HG03108 (cell line): ENCODE data around the gene SLC4A5.

Source experiments
- ATAC-seq: cut with Tn5 transposase; IDR thresholded peaks from one replicate; pipeline ENCODE4 v1.9.1; 2021; ENCODE audit warnings: moderate library complexity; ENCODE audit not compliant: unreplicated experiment

Gene SLC4A5

DNA sequence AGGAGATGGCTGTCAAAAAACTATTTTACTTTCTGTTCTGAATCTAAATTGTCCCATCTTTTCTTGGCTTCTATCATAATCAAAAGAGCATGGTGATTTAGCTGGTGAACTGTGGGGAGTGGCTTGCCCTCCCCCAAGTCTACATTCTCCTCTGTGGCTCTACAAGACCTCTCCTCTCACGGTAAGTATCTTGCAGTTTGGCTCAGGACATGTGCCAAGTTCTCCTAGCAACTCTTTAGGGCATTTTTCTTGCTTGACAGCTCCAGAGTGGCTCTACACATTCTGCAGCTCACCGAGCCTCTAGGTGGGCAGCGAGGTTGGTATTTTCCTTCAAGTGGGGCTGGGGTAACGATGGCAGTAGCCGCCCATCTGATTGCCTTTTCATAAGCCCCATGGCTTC is 29.1 kb downstream of the SLC4A5 start:
- ATAC-seq: no peak

DNA sequence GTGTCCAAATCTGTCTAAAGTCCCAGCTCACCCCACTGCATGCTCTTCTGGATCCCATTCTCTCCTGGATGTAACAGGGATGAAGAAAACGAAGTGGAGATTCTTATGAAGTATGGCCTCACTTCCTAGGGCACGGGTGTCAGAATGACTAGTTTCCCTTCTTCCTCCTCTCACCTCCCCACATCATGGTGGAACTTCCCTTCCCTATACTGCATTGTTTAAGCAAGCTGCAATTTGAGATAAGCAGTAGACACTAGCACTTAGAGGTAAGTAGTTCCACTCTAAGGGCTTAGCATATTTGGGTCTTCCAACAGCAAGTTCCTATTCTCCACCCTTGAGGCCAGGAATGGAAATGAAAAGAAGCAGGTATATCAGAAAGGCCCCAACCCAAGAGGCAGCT is 29.7 kb downstream of the SLC4A5 start:
- ATAC-seq: no peak

DNA sequence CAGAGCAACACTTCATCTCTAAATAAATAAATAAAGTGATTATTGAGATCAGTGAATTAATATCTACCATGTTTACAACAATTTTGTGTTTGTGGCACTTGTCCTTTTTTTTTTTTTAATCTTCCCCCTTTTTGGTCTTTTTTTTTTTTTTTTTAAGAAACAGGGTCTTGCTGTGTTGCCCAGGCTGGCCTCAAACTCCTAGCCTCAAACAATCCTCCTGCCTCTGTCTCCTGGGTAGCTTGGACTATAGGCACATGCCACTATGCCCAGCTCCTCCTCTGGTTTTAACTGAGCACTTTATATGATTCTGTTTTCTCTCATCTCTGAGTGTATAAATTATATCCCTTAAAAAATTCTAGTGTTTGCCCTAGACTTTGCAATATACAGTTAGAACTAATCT is 30.3 kb downstream of the SLC4A5 start:
- ATAC-seq: no peak

DNA sequence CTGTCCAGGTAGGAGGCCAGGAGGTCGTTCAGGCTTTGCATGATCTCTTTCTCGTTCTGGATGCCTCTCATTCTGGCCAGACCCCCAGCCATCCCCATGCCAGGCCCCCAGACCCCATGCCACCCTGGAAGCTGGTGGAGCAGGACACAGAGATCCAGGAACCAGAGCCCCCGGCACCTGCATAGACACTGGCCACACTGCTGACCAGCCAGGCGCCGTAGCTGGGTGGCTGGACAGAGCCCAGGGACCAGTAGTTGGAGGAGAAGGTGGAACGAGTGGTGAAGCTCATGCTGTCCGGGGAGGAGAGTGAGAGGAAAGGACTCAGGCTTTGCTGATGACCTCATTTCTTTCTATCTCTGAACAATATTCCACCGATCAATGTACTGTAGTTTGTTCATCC is 35.5 kb downstream of the SLC4A5 start:
- no peak for ATAC-seq

DNA sequence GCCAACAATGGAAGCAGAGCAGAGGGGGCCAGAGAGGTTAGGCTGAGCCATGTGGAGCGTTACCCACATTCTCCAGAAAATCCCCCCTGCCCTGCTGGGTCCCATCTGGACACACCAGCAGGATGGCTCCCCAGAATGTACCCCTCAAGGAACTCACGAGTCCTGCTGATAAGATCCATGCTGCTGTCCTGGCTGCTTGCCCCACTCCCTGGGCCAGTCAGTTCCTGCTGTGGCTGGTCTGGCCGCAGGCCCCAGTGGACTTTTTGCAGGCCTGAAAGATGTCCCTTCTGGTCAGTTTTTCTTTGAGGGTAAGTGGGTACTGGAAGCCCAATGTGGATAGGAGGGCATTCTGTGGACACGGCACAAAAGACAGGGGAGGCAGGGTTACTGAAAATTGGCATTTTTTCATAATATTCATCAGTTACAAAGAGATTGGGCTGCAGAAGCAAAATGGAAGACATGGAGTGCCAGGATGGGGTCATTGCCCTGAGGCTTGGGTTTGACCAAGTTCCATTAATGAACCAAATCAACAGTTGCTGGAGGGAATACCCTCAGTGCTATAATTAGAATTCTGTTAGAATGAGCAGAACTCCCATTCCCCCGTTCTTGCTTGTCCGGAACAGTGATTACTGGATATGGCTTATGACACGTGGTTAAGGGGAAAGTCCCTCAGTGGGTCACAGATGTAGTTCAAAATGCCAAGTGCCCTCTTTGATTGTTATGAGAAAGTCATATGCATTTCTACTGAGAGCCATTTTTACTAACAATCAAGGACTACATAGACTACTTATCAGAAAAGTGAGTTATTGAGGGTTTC is 38.7 kb downstream of the SLC4A5 start:
- no peak for ATAC-seq

DNA sequence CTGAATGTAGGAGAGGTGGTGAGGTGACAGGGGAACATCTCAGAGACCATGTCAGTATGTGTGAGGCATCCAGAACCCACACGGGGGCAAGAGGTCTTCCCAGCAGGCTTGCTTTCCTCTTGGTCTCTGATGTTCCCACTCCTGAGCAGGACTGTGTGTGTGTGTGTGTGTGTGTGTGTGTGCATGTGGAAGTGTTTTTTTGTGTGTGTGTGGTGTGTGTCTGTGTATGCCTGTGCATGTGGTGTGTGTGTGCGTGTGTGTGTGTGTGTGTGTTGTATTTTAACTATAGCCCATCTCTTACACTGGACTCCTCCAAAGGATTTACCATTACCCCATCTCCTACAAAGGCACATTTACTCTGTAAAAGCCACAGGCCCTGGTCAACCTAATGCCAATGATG is 40.4 kb downstream of the SLC4A5 start:
- no peak for ATAC-seq

DNA sequence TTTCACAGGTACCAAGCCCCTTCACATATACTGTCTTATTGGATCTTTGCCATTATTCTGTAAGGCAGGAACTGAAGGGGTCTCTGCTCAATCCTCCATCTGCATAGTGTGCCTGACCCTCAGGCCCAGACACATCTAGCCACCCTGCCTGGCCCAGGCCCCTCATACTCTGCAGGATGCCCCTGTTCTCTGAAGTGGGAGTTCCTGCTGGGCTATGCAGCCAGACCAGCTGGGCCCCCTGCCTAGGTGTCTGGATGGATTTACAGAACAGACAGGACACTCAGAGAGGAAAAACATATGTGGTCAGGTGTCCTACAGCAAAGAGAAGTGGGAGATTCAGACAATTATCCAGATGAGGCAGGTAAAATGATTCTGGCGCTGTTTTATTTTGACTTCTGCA is 42.0 kb downstream of the SLC4A5 start:
- ATAC-seq: no peak

DNA sequence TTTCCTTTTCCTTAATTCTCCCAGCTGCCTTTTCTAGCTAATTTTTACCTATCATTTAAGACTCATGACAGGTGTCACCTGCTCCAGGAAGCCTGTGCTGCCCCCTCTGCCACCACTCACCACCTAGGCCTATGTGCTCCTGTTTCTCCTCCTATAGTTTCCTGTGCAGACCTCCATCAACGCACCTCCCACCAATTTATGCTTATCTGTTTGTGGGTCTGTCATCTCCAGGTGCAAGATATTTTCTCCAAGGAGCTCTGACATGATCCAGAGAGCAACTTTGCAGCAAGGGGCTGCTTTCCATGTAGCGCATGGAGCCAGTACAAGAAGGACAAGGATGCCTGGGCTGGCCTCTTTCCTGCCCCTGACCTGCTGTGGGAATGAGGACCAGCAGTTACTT is 42.7 kb downstream of the SLC4A5 start:
- ATAC-seq: no peak

DNA sequence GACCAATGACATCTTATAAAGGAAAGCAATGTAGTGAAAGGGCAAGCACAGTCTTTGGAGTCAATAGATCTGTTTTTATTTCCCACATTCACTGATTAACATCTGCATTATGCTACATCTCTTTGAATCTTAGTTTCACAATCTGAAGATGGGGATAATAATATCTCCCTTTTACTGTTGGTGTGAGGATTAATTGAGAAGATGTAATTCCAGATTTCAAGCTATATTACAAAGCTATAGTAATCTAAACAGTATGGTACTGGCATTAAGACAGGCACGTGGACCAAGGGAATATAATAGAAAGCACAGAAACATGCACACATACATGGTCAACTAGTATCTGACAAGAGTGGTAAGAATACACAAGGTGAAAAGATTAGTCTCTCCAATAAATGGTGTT is 45.3 kb downstream of the SLC4A5 start:
- ATAC-seq: no peak

DNA sequence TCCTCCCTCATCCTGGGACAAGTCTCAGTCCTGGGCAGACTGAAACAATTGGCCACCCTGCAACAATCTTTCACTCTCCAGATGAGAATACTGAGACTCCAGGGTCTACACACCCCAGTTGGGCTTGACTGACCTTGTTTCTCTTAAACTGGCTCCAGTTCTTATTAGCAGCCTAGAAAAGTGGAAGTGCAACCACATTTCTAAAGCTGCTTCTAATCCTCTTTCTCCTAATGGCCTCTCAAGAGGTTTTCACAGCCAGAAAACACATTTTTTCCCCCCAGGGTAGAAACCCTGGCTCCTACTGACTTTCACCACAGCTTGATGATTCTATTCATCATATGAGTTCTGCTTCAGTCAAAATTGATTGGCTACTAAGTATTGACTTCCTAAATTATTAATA is 45.8 kb downstream of the SLC4A5 start:
- ATAC-seq: no peak

DNA sequence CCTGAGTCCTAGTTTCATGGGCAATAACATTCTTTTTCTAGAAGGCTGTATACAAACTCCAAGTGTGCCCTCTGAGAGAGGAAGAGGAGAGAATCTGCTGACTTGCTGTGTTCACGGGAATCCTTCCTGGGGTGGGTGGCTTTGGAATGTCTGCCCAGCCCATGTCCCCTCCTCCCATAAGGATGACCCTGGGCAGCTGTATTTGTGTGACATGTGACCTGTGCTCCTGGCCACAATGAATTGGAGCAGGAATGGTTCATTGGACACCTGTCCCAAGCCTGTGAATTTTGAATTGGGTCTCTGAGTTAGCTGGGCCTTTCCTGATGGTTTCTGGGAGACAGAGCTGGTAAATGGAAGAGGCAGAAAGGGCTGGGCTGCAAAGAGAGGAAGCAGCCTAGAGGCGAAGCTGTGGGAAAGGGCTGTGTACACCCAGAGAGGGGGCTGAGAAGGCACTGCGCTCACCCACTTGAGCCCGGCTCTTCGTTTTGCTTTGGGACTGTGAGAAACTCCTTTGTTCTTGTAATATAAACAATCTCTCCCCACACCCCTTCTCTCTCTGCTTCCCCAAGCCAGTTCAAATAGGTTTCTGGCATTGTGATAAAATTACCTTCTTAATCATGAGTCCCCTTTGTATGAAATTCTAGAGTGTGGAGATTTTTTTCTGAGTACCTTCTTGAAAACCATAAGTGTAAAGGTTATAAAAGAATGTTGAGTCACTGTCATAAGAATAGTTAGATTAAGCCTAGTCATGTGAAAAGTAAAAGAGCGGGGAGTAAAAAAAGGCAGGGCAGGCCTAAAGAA is 49.8 kb downstream of the SLC4A5 start:
- no peak for ATAC-seq

DNA sequence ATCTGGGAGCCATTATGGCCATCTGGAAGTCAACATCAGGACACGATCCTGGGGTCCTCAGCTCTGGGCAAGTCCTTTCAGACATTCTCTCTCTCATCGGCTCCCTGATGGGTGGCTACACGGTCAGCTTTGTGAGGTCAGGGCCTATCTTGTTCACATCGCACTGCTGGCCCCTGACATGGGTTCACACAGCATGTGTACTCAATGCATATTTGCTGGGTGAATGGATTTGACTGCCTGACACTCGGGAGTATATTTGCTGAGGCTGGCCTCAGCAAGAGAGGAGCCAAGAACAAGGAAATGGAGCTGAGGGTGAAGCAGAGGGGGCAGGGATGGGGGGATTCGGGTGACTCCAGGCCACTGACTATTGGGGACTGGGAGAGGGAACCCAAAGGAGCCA is 50.5 kb downstream of the SLC4A5 start:
- no peak for ATAC-seq

DNA sequence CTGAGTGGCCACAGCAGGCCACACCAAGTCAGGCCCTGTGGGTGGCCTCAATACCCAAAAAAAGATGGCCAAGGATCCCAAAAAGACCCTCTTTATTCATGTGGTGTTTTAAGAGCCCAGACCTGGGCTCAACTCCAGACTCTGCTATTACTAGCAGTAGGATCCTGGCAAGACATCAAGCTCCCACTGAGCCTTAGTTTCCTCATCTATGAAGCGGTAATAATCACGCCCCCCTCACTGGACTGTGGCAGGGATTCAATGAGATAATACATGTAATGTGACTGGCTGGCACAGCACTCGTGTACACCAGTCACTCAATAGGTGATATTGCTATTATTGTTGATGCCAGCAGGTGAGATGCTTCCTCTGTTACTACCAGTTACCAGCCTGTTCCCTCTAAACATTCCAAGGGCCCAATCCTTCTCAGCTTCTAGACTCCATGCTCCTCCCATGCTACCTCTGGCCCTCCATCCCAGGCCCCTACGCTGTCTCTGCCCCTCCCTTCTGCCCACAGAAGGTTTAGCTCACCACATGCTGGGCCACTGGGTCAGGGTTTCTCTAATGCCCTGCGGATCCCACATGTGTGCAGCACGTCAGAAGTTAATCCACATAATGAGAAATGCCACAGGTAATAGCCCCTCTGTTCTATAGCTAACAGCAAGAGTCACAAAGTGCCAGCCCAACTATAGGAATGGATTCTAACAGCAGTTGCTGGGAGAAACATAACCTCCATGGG is 51.2 kb downstream of the SLC4A5 start:
- ATAC-seq: no peak

DNA sequence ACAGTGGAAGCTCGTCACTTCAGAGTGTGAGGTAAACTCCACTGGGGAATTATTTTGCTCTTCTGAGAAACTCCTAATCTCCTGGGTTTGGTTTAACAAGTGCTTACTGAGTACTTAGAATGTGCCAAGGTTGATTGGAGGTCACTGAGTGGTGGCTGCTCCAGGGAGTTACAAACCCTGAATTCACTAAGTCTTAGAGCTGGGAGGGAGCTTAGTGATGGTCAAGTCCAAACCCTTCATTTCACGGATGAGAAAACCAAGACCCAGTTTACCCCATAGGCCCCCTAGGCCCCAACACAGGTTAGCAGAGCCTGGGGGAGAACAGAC is 52.0 kb downstream of the SLC4A5 start:
- ATAC-seq: no peak

DNA sequence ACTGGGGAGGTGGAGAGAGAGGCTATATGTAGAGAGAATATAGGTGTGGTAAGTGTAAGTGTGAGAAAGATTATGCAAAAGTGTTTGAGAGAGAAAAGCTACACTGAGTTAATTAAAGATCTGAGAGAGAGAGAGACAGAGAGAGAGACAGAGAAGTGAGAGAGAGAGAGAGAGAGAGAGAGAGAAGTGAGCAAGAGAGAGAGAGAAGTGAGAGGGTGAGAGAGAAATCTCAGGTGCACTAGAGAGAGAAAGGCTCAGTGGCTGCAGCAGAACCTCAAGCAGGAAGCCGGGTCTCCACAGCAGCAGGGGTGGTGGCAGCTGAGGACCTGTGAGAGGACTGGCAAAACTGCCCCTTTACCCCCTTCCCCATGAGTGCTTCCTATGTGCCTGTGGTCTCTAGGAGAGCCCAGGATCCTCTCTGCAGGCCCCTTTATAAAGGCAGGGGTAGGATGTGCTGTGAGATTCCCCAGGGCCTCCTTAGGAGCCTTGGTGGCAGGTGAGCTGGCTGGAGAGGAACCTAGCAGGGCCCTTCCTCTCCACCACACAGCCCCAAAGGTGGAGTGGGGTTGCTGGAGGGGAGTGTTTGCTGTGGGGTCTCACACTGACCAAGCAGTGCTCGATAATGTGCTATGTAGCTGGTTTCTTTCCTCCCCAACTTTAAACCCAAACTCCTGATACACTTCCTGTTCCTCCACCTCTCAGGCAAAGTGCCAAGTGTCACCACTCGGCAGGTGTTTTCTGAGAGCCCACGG is 52.6 kb downstream of the SLC4A5 start:
- no peak for ATAC-seq

DNA sequence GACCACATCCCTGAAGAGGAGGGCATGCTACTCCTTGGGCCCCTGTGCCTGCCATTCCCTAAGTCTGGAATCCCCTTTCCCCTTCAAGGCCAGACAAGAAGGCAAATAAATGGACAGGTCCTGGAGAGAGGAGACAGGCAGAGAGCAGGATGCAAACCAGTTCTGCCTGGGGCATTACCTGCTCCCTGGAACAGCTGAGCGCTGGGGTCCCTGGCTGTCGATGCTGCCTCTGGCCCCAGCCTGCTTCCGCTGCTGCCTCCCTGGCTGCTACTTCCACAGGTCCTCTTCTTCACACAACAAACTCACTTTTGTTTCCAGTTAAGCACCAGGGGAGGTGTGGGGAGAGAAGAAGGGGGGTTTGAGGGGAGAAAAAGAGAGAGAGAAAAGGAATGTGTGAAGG is 53.1 kb downstream of the SLC4A5 start:
- no peak for ATAC-seq

DNA sequence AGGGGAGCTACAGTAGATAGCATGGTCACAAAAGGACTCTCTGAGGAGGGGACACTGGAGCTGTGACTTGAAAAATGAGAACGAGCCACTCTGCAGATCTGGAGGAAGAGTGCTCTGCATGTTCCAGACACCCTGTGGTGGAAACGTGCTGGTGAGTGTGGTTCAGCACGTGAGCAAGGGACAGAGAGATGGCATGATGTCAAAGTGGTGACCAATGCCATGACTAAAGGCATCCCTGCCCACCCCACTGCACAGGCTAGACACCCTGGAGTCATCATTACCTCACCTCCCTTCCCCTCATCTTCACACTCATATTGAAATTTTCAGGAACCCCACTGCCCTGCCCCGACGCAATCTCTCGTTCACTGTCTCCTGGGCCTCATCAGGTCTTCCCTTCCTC is 56.5 kb downstream of the SLC4A5 start:
- no peak for ATAC-seq

DNA sequence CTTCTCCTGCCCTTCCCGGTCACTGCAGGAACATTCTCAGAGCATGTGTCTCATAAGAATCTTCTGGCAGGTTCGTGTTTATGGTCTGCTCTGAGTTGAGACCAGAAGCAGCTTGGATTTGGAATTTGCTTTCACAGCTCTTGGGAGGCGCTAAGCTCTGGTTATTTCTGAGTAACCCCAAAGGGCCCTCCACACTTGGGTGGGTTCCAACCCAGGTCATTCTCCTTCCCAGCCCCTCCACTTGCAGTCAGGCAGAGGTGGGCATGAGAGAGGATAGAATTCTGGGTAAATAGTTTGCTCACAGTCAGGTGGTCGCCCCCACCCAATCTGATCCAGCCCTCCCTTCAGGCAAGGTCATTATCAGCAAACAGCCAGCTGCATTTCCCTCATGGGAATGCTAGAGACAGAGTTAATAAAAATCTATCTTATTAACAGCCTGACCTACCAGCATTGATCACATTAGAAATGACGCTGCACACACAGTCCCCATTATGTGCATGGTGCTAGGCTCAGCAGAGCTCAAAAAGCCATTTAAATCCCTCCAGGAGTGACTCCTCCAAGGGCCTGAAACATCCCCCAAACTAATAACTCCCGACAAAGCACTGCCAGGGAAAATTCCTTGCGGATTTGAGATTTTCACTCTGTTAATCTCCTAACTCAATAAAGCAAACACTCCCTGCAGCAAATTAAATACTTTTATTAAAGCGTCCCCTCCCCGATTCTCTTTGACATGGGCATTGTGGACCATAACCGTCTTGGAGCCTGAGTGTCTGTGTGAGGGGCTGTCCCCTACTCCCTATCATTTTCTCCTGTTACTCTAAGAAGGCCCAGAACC is 61.9 kb downstream of the SLC4A5 start:
- no peak for ATAC-seq

DNA sequence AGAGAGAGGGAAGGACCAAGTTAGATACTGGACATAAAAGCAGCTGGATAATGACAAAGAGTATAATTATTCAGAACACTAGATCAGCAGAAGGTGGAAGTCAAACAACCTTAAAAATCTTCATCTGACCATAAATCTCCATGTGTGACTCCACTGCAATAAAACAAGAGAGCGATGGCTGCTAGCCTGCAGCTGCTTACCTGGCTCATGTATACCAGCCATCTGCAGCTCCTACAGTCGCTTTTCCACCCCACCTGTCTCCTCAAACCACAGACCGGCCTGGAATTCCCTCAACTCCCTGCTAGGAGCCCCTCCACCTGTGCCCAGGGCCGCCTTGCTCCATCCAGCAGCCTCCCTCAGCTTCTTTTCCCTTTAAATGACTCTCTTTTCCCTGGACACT is 64.5 kb downstream of the SLC4A5 start:
- no peak for ATAC-seq

DNA sequence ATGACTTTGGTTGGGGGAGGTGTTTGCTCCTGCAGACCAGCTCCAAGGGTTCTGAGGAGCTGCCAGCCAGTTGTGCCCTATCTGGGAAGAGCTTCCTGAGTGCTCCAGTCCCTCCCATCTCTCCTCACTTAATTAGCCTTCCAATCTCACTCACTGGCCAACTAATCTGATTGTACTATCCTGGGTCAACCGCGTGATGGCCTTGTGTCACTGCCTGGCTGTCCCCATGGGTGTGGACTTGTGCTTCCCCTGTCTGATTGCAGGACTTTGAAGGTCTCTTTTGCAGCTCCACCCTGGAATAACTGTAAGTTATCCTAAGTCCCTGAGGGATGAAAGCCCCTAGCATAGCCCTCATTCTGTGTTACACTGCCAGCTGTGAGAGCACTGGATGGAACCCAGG is 65.0 kb downstream of the SLC4A5 start:
- ATAC-seq: no peak
